Liver (tissue), 3 donors: ENCODE measurements around the gene SS18L1.

ENCODE experiments used
- GABPA ChIP-seq, 2 donors: IDR thresholded peaks in 1 of 2; conservative IDR thresholded peaks in 1 of 2; 2 replicates each; pipeline ENCODE4 v1.6.1; 2016; ENCODE audit warnings: antibody characterized with exemption in 2 of 2, mild to moderate bottlenecking in 1 of 2, moderate library complexity in 1 of 2
- NR2F2 ChIP-seq: IDR thresholded peaks from 2 replicates; pipeline ENCODE4 v1.6.1; 2016; ENCODE audit warnings: antibody characterized with exemption
- SP1 ChIP-seq: IDR thresholded peaks from 2 replicates; pipeline ENCODE4 v1.6.1; 2018; ENCODE audit warnings: antibody characterized with exemption, mild to moderate bottlenecking
- TF ChIP-seq, protein P1 (sequence below): fragments of 150-350 bp; IDR thresholded peaks from 2 replicates; pipeline ENCODE4 v1.5.1; 2017; ENCODE audit warnings: improper control_type of control experiment, low read depth, low read length; ENCODE audit not compliant: missing input control
- TF ChIP-seq, protein P2 (sequence below): IDR thresholded peaks from 2 replicates; pipeline ENCODE4 v1.6.1; 2016; ENCODE audit warnings: antibody characterized with exemption
- TF ChIP-seq, protein P3 (sequence below): IDR thresholded peaks from 2 replicates; pipeline ENCODE4 v1.6.1; 2016; ENCODE audit warnings: antibody characterized with exemption
- donor health status: healthy.
- donor health status: healthy.

DNA sequence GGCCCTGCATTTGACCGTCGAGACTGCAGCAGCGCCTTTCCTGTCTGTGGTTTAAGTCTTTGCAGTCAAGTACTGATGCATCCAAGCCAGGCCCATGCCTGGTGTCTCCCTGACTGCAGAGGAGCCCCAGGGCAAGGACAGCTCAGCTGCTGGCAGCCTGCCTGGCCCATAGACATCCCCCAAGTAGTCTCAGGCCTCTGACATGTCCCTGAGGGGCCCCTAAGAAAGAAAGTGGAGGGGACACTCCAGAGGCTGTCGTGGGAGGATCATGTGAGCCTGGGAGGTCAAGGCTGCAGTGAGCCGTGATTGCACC lies 58.5 kb downstream of the SS18L1 start:
- TF ChIP-seq, protein P1, sequence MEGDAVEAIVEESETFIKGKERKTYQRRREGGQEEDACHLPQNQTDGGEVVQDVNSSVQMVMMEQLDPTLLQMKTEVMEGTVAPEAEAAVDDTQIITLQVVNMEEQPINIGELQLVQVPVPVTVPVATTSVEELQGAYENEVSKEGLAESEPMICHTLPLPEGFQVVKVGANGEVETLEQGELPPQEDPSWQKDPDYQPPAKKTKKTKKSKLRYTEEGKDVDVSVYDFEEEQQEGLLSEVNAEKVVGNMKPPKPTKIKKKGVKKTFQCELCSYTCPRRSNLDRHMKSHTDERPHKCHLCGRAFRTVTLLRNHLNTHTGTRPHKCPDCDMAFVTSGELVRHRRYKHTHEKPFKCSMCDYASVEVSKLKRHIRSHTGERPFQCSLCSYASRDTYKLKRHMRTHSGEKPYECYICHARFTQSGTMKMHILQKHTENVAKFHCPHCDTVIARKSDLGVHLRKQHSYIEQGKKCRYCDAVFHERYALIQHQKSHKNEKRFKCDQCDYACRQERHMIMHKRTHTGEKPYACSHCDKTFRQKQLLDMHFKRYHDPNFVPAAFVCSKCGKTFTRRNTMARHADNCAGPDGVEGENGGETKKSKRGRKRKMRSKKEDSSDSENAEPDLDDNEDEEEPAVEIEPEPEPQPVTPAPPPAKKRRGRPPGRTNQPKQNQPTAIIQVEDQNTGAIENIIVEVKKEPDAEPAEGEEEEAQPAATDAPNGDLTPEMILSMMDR: no peak
- TF ChIP-seq NR2F2: no peak
- TF ChIP-seq SP1: no peak
- TF ChIP-seq, protein P2, sequence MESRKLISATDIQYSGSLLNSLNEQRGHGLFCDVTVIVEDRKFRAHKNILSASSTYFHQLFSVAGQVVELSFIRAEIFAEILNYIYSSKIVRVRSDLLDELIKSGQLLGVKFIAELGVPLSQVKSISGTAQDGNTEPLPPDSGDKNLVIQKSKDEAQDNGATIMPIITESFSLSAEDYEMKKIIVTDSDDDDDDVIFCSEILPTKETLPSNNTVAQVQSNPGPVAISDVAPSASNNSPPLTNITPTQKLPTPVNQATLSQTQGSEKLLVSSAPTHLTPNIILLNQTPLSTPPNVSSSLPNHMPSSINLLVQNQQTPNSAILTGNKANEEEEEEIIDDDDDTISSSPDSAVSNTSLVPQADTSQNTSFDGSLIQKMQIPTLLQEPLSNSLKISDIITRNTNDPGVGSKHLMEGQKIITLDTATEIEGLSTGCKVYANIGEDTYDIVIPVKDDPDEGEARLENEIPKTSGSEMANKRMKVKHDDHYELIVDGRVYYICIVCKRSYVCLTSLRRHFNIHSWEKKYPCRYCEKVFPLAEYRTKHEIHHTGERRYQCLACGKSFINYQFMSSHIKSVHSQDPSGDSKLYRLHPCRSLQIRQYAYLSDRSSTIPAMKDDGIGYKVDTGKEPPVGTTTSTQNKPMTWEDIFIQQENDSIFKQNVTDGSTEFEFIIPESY: no peak
- no peak for TF ChIP-seq GABPA (IDR thresholded peaks at IDR 0.05 in 1 of 2, conservative IDR thresholded peaks at IDR 0.05 in 1 of 2)
- TF ChIP-seq, protein P3, sequence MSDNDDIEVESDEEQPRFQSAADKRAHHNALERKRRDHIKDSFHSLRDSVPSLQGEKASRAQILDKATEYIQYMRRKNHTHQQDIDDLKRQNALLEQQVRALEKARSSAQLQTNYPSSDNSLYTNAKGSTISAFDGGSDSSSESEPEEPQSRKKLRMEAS: no peak
